EL (cell line): Measurements from ENCODE around the gene UBR4.

ENCODE experiments used
- DNase-seq: peaks from one replicate; pipeline ENCODE4 v3.0.0-alpha.2; 2016

Gene UBR4

GRCh38 chr1:19070197-19070651, 139.8 kb downstream of the UBR4 start:
- DNase-seq, result no peak

GRCh38 chr1:19068639-19069276, 141.3 kb downstream of the UBR4 start:
- no peak for DNase-seq

DNA sequence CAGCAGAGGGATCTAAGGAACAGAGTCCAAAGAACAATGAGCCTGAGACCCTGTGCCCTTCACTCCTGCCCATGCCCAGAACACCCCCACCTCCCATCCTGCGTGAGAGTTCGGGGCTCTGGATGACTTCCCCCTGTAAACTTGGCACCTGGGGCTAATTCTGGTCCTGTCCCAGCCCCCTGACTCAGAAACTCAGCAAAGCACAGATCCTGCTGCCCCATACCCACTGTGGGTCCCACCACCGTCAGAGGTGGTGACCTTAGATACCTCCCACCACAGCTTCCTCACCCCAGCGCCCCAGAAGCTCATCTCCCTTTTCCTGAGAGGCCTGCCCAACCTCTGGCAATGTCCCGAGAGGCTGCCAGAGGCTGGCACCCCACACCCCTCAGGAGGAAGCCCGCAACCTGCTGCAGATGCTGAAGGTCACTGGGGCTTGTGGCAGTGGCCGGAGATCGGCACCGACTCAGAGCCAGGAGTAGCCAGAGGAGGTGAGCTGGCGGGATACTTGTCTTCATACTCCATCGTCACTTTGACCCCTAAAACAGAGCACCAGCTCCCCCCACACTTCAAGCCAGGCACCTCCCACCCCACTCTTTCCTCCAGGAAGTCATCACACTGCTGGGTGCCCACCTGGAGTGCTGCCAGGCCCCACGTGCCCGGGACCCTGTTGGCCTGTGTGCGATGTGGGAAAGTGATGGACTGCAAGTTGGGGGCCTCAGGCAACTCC, 142.0 kb downstream of the UBR4 start:
- DNase-seq, result no peak

DNA sequence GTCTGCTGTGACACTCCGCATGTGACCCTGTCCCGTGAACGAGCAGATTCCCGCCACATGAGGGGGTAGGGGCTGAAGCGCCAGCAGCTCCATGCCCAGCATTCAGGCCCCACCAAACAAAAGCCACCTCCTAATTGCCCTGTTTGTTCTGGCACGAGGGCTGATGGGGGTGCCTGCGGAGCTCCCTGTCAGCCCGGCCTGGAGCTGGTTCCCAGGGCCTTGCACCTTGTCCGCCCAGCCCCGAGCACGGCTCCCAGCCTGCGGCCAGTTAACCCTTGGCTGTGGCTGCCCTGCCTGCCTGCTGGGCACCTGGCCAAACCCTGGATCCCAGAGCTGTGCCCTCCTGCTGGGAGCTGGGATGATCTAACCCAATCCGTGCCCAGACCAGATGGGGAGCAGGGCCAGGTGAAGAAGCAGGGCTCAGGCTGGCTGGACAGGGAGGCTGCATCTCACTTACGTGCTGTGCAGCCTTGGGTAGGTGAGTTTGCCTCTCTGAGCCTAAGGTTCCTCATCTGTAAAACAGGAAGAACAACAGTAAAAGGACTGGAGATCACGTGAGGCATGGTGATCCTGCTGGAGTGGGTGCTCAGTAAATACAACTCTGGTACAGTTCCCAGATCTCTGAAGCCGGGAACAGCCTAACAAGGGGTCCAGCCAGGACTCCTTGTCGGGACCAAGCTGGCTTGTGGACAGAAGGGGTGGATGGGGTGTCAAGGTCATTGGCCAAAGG, 142.7 kb downstream of the UBR4 start:
- DNase-seq, result peak; percentile 34

DNA sequence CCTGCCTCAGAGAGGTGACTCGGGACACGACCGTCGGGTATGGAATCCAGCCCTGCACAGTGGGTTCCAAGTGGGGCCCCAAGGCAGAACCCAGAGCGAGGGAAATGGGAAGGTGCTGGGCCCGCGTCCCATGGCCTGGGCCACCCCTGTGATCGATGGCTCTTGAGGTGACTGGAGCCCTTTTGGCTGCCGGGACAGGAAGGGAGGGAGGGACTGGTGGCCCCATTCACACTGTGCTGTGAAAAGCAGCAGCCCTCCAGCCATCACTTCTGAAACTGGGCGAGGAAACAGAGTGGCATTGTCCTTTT, 143.2 kb downstream of the UBR4 start:
- DNase-seq, result no peak

DNA sequence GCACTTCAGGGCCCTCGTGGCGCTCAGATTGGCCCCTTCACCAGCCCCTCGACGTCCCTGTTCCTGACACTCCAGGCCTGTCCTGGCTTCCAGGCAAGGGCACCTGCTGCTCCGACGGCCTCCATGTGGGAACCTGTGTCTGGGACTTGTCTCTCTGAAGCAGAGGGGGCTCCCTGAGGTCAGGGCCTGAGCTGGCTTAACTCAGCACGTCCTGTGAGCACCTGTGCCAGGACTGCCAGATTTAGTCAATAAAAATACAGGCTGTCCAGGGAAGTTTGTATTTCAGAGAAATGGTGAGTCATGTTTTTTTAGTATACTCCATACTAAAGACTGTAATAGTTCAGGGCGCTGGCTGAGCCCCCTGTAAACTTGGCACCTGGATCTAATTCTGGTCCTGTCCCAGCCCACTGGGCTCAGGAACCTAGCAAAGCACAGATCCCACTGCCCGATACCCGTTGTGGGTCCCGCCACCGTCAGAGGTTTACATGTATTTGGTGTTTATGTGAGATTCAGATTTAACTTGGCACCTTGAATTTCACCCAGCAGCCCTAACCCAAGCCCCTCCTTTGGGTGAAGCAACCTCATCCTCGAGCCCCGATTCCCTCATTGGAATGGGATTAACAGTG, 143.7 kb downstream of the UBR4 start:
- no peak for DNase-seq

DNA sequence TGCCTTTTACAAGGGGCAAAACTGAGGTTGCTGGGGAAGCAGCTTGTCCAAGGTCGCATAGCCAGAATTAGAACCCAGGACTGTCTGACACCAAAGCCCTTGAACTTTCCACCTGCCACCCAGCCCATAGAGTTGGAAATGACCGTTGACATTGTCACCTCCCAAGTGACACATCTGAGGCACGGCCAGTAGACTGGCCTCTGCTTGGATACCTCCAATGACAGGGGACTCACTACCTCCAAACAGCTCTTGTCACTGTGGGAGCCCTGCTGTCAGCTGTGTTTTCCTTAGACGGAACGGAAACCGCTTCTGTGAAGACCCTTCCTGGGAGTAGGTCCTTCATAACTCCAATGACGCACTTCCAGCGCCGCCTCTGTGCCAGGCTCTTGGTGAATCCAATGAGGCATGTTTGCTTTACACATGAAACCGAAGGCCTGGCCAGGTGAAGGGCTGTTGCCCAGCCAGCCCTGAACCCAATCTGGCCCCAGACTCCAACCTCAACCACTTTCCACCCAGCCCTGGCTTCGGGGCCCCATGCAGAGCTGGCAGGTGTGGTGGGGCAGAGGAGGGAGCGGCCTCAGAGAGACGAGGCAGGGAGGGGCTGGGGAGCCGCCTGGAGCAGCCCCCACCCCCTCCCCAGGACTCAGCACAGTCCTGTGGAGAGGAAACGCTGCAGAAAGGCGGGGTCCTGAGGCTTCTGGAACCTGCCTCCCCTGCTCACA, 144.4 kb downstream of the UBR4 start:
- DNase-seq, result no peak

GRCh38 chr1:19064906-19065450, 145.1 kb downstream of the UBR4 start:
- DNase-seq, result no peak

DNA sequence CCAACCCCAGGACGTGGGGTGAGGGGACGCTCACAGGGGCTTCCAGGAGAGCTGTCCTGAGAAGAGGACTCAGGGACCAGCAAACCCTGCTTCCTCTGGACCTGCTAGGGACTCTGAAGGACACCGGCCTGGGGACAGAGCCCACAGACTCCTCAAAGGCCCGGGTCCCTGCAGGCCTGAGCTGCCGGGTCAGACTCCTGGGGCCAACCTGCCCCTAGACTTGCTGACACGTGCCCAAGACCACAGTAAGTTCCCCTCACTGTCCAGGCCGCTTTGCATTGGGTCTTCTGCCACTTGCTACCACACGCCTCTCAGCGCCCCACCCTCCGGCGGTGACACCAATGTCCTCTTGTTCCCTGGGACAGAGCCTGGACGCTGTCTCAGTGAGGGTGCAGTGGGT, 146.9 kb downstream of the UBR4 start:
- DNase-seq, result no peak

DNA sequence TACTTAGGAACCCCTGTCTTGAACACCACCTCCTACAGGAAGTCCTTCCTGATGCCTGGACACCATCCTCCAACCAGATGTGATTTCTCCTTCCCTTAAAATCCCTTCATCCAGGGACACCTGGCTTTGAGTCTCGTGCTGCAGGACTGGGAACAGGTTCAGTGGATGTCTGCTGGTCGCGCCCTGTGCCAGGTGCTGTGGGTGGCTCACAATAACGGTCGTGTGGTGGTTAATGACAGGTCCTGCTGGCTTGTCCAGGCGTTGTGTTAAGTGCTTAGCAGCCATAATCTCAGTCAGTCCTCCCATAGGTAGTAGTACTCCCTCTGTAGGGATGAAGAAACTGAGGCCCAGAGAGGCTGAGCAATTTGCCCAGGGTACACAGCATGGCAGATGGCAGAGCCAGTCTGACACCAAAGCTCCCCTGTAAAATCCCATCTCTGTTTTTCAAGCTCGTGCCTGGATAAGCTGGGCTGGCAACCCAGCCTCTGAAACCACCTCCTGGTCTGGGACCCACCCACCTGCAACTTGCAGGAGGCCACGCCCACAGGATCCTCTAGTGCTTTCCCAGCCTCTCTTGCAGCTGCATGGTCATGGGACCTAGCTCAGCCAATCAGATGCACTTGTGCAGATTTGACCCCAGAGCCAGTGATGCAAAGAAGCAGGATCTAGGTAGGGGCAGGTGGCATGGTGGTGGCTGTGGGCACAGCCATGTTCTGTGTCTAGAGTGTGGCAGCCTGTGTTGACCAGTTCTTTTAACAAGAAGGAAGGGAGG, 147.6 kb downstream of the UBR4 start:
- DNase-seq, result no peak

DNA sequence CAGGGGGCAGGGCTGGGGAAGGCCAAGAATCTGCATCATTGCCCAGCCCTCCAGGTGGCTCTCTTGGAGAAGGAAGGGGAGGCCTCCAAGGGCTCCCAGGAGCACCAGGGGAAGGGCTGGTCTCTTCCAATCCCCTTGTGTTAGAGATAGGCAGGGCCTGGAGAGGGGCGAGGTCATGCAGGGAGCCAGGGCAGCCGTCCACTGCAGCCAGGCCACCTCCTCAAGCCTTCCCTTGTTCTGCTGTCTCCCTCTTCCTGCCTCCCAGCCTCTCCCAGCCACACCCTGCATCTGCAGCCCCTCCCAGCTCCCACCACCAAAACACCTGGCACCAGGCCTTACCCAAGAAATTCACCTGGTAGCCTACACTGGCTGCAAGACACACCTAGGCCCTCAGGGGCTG, 148.3 kb downstream of the UBR4 start:
- no peak for DNase-seq

DNA sequence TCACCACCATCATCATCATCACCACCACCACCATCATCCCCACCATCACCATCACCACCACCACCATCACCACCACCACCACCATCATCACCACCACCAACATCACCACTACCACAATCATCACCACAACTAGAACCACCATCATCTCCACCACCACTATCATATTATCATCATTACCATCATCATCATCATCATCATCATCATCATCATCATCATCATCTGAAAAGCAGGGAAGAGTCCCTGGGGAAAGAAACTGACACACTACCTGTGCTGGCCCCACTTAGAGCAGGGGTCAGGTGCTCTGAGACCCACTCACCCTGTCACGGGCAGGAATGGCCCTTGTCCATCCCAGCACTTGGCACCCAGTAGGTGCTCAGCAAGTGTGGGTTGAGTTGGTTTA, 148.7 kb downstream of the UBR4 start:
- no peak for DNase-seq

GRCh38 chr1:19059773-19060172, 150.3 kb downstream of the UBR4 start:
- DNase-seq, result no peak

GRCh38 chr1:19058476-19058797, 151.6 kb downstream of the UBR4 start:
- DNase-seq, result no peak

DNA sequence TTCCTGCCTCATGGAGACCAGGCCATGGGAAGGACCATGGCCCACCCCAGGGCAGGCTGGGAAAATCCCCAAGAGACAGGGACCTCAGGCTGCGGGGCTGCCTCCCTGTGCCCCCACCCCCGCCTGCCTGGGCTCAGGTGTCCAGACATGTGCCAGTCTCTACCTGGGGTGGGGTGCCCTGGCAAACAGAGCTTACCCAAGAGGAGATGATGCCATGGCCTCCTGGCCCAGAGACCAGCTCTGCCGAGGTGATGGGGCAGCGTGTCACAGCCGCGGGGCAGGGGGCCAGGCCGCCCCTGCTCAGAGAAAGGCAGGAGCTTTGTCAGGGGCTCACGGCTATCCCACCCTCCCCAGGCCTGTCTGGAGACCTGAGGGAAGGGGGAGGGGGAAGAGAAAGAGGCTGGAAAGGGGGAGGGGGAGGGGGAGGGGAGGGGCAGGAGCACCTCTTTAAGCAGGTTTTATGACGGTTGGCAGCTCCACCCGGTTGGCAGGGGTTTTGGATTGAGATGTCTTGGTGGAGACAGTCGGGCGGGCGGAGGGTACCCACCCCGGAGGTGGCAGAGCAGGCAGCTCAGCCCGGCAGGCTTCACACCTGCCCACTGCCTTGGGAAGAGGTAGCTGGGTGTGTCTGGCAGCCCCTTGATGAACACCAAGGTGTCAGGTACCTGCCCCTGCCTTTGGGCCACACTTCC, 152.1 kb downstream of the UBR4 start:
- DNase-seq, result no peak

DNA sequence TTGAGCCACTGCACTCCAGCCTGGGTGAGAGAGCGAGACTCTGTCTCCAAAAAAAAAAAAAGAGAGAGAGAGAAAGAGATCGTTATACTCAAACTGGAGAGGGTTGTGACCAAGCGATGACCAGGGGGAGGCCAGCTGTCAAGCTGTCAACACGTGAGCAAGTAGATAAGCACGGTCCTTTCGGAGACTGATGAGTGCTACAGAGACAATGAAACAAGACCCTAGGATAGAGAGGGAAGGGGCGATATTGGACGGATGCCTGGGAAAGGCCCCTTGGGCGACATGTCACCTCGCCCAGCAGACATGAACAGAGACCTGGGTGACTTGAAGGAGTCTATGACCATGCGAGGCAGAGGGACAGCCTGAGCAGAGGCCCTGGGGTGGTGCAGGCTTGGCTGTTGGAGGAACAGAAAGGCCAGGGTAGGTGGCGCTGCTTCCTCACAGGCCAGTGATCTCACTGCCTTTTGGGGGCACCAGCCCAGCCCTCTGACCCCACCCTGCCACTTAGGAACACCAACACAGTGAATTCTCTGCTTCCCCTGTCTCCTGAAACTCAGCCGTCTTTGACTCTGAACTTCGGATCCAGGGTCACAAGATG, 152.8 kb downstream of the UBR4 start:
- DNase-seq, result no peak

- no peak for DNase-seq
Observed at GRCh38 chr1:19055701-19056100, 154.4 kb downstream of the UBR4 start.

DNA sequence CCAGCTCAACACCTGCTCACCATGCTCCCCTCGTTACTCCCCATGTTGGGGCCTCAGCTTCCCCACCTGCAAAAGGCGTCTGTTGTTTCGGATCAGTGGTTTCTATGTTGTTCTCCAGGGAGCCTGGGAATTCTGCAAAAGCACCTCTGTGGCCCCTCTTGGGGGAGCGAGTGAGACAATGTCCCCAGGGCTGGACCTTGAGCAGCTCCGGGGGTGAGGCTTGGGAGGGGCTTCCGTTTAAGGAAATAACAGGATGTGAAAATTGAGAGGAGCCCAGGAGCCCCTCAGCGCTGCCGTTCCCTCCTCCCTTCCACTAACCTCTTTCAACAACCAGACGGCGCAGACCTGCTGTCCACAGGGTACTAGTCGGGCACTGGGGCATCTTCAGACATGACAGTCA, 155.1 kb downstream of the UBR4 start:
- DNase-seq, result no peak

DNA sequence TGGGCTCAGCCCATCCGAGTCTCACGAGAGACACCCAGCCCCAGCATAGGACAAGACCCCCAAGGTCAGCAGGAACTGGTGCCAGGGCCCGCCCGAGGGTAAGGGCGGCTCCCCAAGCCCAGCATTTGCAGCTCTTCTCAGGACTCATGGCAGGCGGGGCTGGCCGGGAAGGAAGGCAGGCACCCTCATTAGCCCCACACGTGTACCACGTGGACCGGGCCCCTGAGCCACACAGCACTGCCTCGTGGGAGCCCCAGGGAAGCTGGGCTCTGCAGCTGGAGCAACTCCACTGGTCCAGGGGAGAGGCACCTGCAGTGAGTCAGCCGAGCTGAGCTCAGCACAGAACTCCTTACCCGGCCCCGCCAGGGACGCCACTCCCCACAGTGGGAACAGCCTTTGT, 155.8 kb downstream of the UBR4 start:
- no peak for DNase-seq

- DNase-seq, result no peak
Observed at GRCh38 chr1:19053486-19053885, 156.6 kb downstream of the UBR4 start.

GRCh38 chr1:19049798-19050197, 160.3 kb downstream of the UBR4 start:
- DNase-seq, result no peak
